GM23338 (cell line): Measurements from ENCODE around the gene SORCS2. TPM values are rescaled to one million over a fixed set of nuclear protein-coding genes. Genes with fewer than 3 reads are reported as not detected.

Experiments used
- ATAC-seq: fragments of 200-7000 bp; cut with Tn5 transposase; 3 replicates; pipeline ENCODE4 v1.9.1; 2020
- DNase-seq: peaks from one replicate; pipeline ENCODE4 v3.0.0-alpha.2; 2015; ENCODE audit warnings: low spot score
- H2AFZ ChIP-seq: fragments of 200-600 bp; sonication (generic); 2 replicates; pipeline ENCODE4 v1.8.0; 2016; ENCODE audit warnings: antibody characterized with exemption, mild to moderate bottlenecking, moderate library complexity
- H3F3A ChIP-seq: fragments of 200-600 bp; sonication (generic); replicated peaks from 2 replicates; pipeline ENCODE4 v1.8.0; 2017; ENCODE audit warnings: antibody characterized with exemption, mixed run types, low read depth
- H3K27ac ChIP-seq: fragments of 200-600 bp; sonication (generic); 2 replicates; pipeline ENCODE4 v1.6.1; 2016; ENCODE audit warnings: low read depth
- H3K27me3 ChIP-seq: fragments of 200-600 bp; sonication (generic); 2 replicates; pipeline ENCODE4 v1.8.0; 2016; ENCODE audit warnings: mild to moderate bottlenecking, mixed run types, moderate library complexity; ENCODE audit not compliant: insufficient read depth
- H3K36me3 ChIP-seq: fragments of 200-600 bp; sonication (generic); 2 replicates; pipeline ENCODE4 v1.8.0; 2016; ENCODE audit warnings: mild to moderate bottlenecking; ENCODE audit not compliant: insufficient read depth
- H3K4me1 ChIP-seq: fragments of 200-600 bp; sonication (generic); 2 replicates; pipeline ENCODE4 v1.8.0; 2016; ENCODE audit warnings: mild to moderate bottlenecking, moderate library complexity; ENCODE audit not compliant: insufficient read depth
- H3K4me2 ChIP-seq: fragments of 200-600 bp; sonication (generic); 2 replicates; pipeline ENCODE4 v1.7.1; 2017; ENCODE audit warnings: mixed run types
- H3K4me3 ChIP-seq: fragments of 200-600 bp; sonication (generic); 2 replicates; pipeline ENCODE4 v1.6.1; 2016; ENCODE audit warnings: mixed run types
- H3K79me2 ChIP-seq: fragments of 200-600 bp; sonication (generic); replicated peaks from 2 replicates; pipeline ENCODE4 v1.8.0; 2017; ENCODE audit warnings: mild to moderate bottlenecking; ENCODE audit not compliant: insufficient read depth
- H3K9me2 ChIP-seq: fragments of 200-600 bp; sonication (generic); 2 replicates; pipeline ENCODE4 v1.8.0; 2017; ENCODE audit not compliant: insufficient read depth
- H4K20me1 ChIP-seq: fragments of 200-600 bp; sonication (generic); replicated peaks from 2 replicates; pipeline ENCODE4 v1.8.0; 2017; ENCODE audit warnings: mild to moderate bottlenecking; ENCODE audit not compliant: insufficient read depth
- H3K27ac Mint-ChIP-seq: 2 replicates; pipeline ENCODE4 v1.8.0; 2020; ENCODE audit warnings: inconsistent platforms, mild to moderate bottlenecking, moderate library complexity, mixed read lengths
- H3K27me3 Mint-ChIP-seq: 3 replicates; pipeline ENCODE4 v1.8.0; 2022; ENCODE audit warnings: low read depth, mild to moderate bottlenecking, moderate library complexity, mixed read lengths, inconsistent platforms; ENCODE audit not compliant: insufficient read depth, poor library complexity
- H3K36me3 Mint-ChIP-seq: 3 replicates; pipeline ENCODE4 v1.8.0; 2021; ENCODE audit warnings: low read depth, mild to moderate bottlenecking, inconsistent platforms, moderate library complexity, mixed read lengths
- H3K4me1 Mint-ChIP-seq: 3 replicates; pipeline ENCODE4 v1.8.0; 2020; ENCODE audit warnings: mild to moderate bottlenecking, inconsistent platforms, mixed read lengths
- H3K4me3 Mint-ChIP-seq: 3 replicates; pipeline ENCODE4 v1.8.0; 2021; ENCODE audit warnings: moderate library complexity, mild to moderate bottlenecking, inconsistent platforms, mixed read lengths
- H3K9me3 Mint-ChIP-seq: 3 replicates; pipeline ENCODE4 v1.8.0; 2020; ENCODE audit warnings: moderate library complexity, mild to moderate bottlenecking, inconsistent platforms, mixed read lengths
- CREB1 ChIP-seq: fragments of 250-450 bp; sonication (Bioruptor Pico); IDR thresholded peaks from 2 replicates; pipeline ENCODE4 v1.5.0; 2020; ENCODE audit warnings: low read depth, mild to moderate bottlenecking, moderate library complexity
- JUNB ChIP-seq: IDR thresholded peaks from one replicate; pipeline ENCODE4 v1.6.1; 2016; ENCODE audit warnings: antibody characterized with exemption; ENCODE audit not compliant: unreplicated experiment
- STAT1 ChIP-seq: IDR thresholded peaks from one replicate; pipeline ENCODE4 v1.6.1; 2016; ENCODE audit warnings: antibody characterized with exemption; ENCODE audit not compliant: unreplicated experiment
- ZNF331 ChIP-seq: fragments of 250-450 bp; sonication (Bioruptor Pico); IDR thresholded peaks from 2 replicates; pipeline ENCODE4 v1.5.0; 2020; ENCODE audit warnings: low read depth, mild to moderate bottlenecking, moderate library complexity
- polyA plus RNA-seq: library from polyadenylated mRNA; unstranded; fragments of >200 nt; fragmentation: Nextera tagmentation; extraction: Ambion mirVana; gene quantifications from 2 replicates; pipeline ENCODE4 v1.2.1, GENCODE V29; 2016
- total RNA-seq: library from RNA; depleted of rRNA; stranded (reverse); fragments of >200 nt; shearing (Covaris generic); gene quantifications from 2 replicates; pipeline ENCODE4 v1.2.3, GENCODE V29; 2014
- TF ChIP-seq, protein P1 (sequence below): IDR thresholded peaks from one replicate; pipeline ENCODE4 v1.6.1; 2018; ENCODE audit warnings: antibody characterized with exemption; ENCODE audit not compliant: unreplicated experiment
- TF ChIP-seq, protein P2 (sequence below): fragments of 250-450 bp; sonication (Bioruptor Pico); IDR thresholded peaks from 2 replicates; pipeline ENCODE4 v1.5.0; 2020; ENCODE audit warnings: mild to moderate bottlenecking, moderate library complexity
- TF ChIP-seq, protein P3 (sequence below): IDR thresholded peaks from 2 replicates; pipeline ENCODE4 v1.6.1; 2016; ENCODE audit warnings: antibody characterized with exemption

Gene SORCS2
- total and polyA plus RNA-seq, 2 experiments from 2014 or later: 0.47 to 2.4 TPM

DNA sequence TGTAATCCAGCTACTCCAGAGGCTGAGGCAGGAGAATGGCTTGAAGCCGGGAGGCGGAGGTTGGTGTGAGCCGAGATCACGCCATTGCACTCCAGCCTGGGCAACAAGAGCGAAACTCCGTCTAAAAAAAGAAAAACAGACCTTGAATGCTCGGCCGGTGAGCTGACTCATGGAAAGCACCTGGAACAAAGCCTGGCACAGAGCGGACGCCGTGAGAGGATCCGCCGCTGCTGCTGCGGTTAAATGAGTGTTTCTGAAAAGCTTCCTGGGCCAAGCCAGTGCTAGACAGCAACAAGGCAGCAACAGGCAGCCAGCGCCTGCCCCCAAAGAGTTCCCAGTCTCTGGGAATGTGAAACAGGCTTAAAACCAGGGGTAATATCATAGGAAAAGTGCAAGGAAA lies 560.9 kb downstream of the SORCS2 start (continued):
- TF ChIP-seq, protein P1, sequence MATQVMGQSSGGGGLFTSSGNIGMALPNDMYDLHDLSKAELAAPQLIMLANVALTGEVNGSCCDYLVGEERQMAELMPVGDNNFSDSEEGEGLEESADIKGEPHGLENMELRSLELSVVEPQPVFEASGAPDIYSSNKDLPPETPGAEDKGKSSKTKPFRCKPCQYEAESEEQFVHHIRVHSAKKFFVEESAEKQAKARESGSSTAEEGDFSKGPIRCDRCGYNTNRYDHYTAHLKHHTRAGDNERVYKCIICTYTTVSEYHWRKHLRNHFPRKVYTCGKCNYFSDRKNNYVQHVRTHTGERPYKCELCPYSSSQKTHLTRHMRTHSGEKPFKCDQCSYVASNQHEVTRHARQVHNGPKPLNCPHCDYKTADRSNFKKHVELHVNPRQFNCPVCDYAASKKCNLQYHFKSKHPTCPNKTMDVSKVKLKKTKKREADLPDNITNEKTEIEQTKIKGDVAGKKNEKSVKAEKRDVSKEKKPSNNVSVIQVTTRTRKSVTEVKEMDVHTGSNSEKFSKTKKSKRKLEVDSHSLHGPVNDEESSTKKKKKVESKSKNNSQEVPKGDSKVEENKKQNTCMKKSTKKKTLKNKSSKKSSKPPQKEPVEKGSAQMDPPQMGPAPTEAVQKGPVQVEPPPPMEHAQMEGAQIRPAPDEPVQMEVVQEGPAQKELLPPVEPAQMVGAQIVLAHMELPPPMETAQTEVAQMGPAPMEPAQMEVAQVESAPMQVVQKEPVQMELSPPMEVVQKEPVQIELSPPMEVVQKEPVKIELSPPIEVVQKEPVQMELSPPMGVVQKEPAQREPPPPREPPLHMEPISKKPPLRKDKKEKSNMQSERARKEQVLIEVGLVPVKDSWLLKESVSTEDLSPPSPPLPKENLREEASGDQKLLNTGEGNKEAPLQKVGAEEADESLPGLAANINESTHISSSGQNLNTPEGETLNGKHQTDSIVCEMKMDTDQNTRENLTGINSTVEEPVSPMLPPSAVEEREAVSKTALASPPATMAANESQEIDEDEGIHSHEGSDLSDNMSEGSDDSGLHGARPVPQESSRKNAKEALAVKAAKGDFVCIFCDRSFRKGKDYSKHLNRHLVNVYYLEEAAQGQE: no peak
- TF ChIP-seq, protein P2, sequence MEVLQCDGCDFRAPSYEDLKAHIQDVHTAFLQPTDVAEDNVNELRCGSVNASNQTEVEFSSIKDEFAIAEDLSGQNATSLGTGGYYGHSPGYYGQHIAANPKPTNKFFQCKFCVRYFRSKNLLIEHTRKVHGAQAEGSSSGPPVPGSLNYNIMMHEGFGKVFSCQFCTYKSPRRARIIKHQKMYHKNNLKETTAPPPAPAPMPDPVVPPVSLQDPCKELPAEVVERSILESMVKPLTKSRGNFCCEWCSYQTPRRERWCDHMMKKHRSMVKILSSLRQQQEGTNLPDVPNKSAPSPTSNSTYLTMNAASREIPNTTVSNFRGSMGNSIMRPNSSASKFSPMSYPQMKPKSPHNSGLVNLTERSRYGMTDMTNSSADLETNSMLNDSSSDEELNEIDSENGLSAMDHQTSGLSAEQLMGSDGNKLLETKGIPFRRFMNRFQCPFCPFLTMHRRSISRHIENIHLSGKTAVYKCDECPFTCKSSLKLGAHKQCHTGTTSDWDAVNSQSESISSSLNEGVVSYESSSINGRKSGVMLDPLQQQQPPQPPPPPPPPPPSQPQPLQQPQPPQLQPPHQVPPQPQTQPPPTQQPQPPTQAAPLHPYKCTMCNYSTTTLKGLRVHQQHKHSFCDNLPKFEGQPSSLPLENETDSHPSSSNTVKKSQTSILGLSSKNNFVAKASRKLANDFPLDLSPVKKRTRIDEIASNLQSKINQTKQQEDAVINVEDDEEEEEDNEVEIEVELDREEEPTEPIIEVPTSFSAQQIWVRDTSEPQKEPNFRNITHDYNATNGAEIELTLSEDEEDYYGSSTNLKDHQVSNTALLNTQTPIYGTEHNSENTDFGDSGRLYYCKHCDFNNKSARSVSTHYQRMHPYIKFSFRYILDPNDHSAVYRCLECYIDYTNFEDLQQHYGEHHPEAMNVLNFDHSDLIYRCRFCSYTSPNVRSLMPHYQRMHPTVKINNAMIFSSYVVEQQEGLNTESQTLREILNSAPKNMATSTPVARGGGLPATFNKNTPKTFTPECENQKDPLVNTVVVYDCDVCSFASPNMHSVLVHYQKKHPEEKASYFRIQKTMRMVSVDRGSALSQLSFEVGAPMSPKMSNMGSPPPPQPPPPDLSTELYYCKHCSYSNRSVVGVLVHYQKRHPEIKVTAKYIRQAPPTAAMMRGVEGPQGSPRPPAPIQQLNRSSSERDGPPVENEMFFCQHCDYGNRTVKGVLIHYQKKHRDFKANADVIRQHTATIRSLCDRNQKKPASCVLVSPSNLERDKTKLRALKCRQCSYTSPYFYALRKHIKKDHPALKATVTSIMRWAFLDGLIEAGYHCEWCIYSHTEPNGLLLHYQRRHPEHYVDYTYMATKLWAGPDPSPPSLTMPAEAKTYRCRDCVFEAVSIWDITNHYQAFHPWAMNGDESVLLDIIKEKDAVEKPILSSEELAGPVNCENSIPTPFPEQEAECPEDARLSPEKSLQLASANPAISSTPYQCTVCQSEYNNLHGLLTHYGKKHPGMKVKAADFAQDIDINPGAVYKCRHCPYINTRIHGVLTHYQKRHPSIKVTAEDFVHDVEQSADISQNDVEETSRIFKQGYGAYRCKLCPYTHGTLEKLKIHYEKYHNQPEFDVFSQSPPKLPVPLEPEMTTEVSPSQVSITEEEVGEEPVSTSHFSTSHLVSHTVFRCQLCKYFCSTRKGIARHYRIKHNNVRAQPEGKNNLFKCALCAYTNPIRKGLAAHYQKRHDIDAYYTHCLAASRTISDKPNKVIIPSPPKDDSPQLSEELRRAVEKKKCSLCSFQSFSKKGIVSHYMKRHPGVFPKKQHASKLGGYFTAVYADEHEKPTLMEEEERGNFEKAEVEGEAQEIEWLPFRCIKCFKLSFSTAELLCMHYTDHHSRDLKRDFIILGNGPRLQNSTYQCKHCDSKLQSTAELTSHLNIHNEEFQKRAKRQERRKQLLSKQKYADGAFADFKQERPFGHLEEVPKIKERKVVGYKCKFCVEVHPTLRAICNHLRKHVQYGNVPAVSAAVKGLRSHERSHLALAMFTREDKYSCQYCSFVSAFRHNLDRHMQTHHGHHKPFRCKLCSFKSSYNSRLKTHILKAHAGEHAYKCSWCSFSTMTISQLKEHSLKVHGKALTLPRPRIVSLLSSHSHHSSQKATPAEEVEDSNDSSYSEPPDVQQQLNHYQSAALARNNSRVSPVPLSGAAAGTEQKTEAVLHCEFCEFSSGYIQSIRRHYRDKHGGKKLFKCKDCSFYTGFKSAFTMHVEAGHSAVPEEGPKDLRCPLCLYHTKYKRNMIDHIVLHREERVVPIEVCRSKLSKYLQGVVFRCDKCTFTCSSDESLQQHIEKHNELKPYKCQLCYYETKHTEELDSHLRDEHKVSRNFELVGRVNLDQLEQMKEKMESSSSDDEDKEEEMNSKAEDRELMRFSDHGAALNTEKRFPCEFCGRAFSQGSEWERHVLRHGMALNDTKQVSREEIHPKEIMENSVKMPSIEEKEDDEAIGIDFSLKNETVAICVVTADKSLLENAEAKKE: no peak

DNA sequence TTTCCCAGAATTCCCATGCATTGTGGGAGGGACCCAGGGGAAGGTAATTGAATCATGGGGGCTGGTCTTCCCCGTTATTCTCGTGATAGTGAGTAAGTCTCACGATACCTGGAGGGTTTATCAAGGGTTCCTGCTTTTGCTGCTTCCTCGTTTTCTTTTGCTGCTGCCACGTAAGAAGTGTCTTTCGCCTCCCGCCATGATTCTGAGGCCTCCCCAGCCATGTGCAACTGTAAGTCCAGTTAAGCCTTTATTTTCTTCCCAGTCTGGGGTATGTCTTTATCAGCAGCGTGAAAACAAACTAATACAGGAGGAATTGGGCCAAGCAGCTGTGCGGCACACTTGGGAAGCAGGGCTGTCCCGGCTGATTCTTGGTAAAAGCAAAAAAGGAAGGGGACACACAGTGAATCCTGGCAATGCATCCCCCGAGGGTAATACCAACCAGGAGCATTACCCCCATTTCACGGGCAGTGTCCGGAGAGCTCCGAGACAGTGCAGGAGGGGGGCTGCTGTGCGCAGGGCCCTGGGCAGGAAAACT lies 561.7 kb downstream of the SORCS2 start:
- Histone ChIP-seq H3K79me2 (no peaks in the 10 kb centered on the region), H3F3A (no peaks in the 10 kb centered on the region), H3K27me3 (no peaks in the 10 kb centered on the region), H3K4me1 (no peaks in the 10 kb centered on the region), H3K27ac (no peak overlapping the region), H3K36me3 (no peaks in the 10 kb centered on the region), H4K20me1 (no peaks in the 10 kb centered on the region), H3K9me2 (no peaks in the 10 kb centered on the region), H3K4me3 (no peak overlapping the region), H3K4me2 (no peak overlapping the region), H2AFZ (no peak overlapping the region)
- Mint-ChIP-seq H3K36me3 (no peaks in the 10 kb centered on the region), H3K27me3 (peaks cover 12% of the 10 kb centered on the region), H3K9me3 (no peaks in the 10 kb centered on the region), H3K4me1 (peaks cover 4% of the 10 kb centered on the region; the same call in 2 of the 3 replicates), H3K27ac (no peak overlapping the region), H3K4me3 (no peak overlapping the region)
- no peak for DNase-seq
- no peak for ATAC-seq
- TF ChIP-seq JUNB: no peak
- TF ChIP-seq CREB1 (CRISPR knock-in tag): no peak
- TF ChIP-seq, protein P3, sequence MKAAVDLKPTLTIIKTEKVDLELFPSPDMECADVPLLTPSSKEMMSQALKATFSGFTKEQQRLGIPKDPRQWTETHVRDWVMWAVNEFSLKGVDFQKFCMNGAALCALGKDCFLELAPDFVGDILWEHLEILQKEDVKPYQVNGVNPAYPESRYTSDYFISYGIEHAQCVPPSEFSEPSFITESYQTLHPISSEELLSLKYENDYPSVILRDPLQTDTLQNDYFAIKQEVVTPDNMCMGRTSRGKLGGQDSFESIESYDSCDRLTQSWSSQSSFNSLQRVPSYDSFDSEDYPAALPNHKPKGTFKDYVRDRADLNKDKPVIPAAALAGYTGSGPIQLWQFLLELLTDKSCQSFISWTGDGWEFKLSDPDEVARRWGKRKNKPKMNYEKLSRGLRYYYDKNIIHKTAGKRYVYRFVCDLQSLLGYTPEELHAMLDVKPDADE: no peak
- TF ChIP-seq ZNF331 (CRISPR knock-in tag): no peak
- TF ChIP-seq STAT1: no peak
